PC-3 (cell line): Measurements from ENCODE around the gene TCF12. TPM values are rescaled to one million over a fixed set of nuclear protein-coding genes. Genes with fewer than 3 reads are reported as not detected.

Experiments
- ATAC-seq: fragments of 200-7000 bp; cut with Tn5 transposase; 2 replicates; pipeline ENCODE4 v1.9.1; 2020; ENCODE audit warnings: mild to moderate bottlenecking, moderate library complexity
- BruUV-seq: library from RNA; stranded (reverse); fragments of 400-500 nt; replicated peaks from 2 replicates; lab custom pipeline; 2021; lab: Mats Ljungman, UMichigan
- CTCF ChIA-PET: fragments of 300-600 bp; sonication (Branson Sonifier 250); formaldehyde crosslinking; loops from one replicate; lab custom pipeline; 2022; ENCODE audit warnings: antibody characterized with exemption; lab: Charles Lee
- POLR2A ChIA-PET: fragments of 300-600 bp; sonication (Branson Sonifier 250); formaldehyde crosslinking; loops from one replicate; lab custom pipeline; 2022; ENCODE audit warnings: antibody characterized with exemption; ENCODE audit not compliant: unreplicated experiment; lab: Charles Lee
- DNase-seq: peaks from one replicate; pipeline ENCODE4 v3.0.0-alpha.2; 2015
- H2AFZ ChIP-seq: fragments of 300-600 bp; sonication (generic); 2 replicates; pipeline ENCODE4 v1.6.0; 2016; ENCODE audit warnings: antibody characterized with exemption, low read length
- H3F3A ChIP-seq: fragments of 300-600 bp; sonication (generic); one replicate; pipeline ENCODE4 v1.6.0; 2017; ENCODE audit warnings: antibody characterized with exemption, low read length, control low read depth, mild to moderate bottlenecking; ENCODE audit not compliant: unreplicated experiment
- H3K27ac ChIP-seq: fragments of 300-600 bp; sonication (generic); 2 replicates; pipeline ENCODE4 v1.5.1; 2016; ENCODE audit warnings: mild to moderate bottlenecking, low read length
- H3K27me3 ChIP-seq: fragments of 300-600 bp; sonication (generic); 2 replicates; pipeline ENCODE4 v1.6.1; 2016; ENCODE audit warnings: low read length, mixed read lengths
- H3K36me3 ChIP-seq: fragments of 300-600 bp; sonication (generic); 2 replicates; pipeline ENCODE4 v1.6.1; 2016; ENCODE audit warnings: low read depth, mixed run types, low read length, mixed read lengths
- H3K4me1 ChIP-seq: fragments of 300-600 bp; sonication (generic); 2 replicates; pipeline ENCODE4 v1.5.1; 2016; ENCODE audit warnings: low read length; ENCODE audit not compliant: insufficient read depth
- H3K4me2 ChIP-seq: fragments of 300-600 bp; sonication (generic); 2 replicates; pipeline ENCODE4 v1.6.0; 2016; ENCODE audit warnings: low read length
- H3K4me3 ChIP-seq: fragments of 300-600 bp; sonication (generic); 2 replicates; pipeline ENCODE4 v1.5.1; 2016; ENCODE audit warnings: mild to moderate bottlenecking, low read length, mixed read lengths
- H3K79me2 ChIP-seq: fragments of 300-600 bp; sonication (generic); 2 replicates; pipeline ENCODE4 v1.6.1; 2017; ENCODE audit warnings: low read length, mixed read lengths
- H3K9ac ChIP-seq: fragments of 300-600 bp; sonication (generic); 2 replicates; pipeline ENCODE4 v1.6.0; 2016; ENCODE audit warnings: mild to moderate bottlenecking, low read length
- H3K9me2 ChIP-seq: fragments of 300-600 bp; sonication (generic); replicated peaks from 2 replicates; pipeline ENCODE4 v1.6.1; 2016; ENCODE audit warnings: mixed run types, low read length, mixed read lengths
- H3K9me3 ChIP-seq: fragments of 300-600 bp; sonication (generic); 2 replicates; pipeline ENCODE4 v1.6.1; 2016; ENCODE audit warnings: low read length, mixed read lengths
- H4K20me1 ChIP-seq: fragments of 300-600 bp; sonication (generic); 2 replicates; pipeline ENCODE4 v1.6.1; 2016; ENCODE audit warnings: low read length, mixed read lengths
- CTCF ChIP-seq: fragments of 300-600 bp; sonication (generic); conservative IDR thresholded peaks from 2 replicates; pipeline ENCODE4 v1.5.1; 2017; ENCODE audit warnings: antibody characterized with exemption, low read depth, mild to moderate bottlenecking, low read length
- EZH2 ChIP-seq: fragments of 300-600 bp; sonication (generic); IDR thresholded peaks from one replicate; pipeline ENCODE4 v1.6.1; 2017; ENCODE audit warnings: antibody characterized with exemption, mild to moderate bottlenecking, low read length; ENCODE audit not compliant: unreplicated experiment
- EZH2phosphoT487 ChIP-seq: fragments of 300-600 bp; sonication (generic); IDR thresholded peaks from 2 replicates; pipeline ENCODE4 v1.6.1; 2018; ENCODE audit warnings: mild to moderate bottlenecking, antibody characterized with exemption, low read length, borderline replicate concordance
- intact Hi-C: fragments of 100-400 bp; cut with micrococcal nuclease; formaldehyde crosslinking; loops from 2 replicates; pipeline ENCODE4 v1.9.0; 2023
- total RNA-seq: library from RNA; depleted of rRNA; stranded (reverse); fragments of >200 nt; gene quantifications from 2 replicates; pipeline ENCODE4 v1.2.3, GENCODE V29; 2014

The TCF12 gene
- total RNA-seq, 1 experiment from 2014 or later: 103 TPM

GRCh38 chr15:57035664-57036063 lies 117.2 kb downstream of the TCF12 start:
- BruUV-seq: no TSS peak
- no peaks in the 10 kb centered on the region for H3F3A ChIP-seq
- peaks cover 3% of the 10 kb centered on the region; the same call in 1 of the 2 replicates for H3K4me1 ChIP-seq
- POLR2A ChIA-PET: no interaction called here
- no peak overlapping the region for H3K27ac ChIP-seq
- H3K9ac ChIP-seq: no peak overlapping the region
- H4K20me1 ChIP-seq: no peaks in the 10 kb centered on the region
- H3K4me3 ChIP-seq: no peak overlapping the region
- H3K4me2 ChIP-seq: no peak overlapping the region
- DNase-seq (no peak), ATAC-seq (no peak)
- no peaks in the 10 kb centered on the region for H3K27me3 ChIP-seq
- no peaks in the 10 kb centered on the region for H3K9me3 ChIP-seq
- H3K79me2 ChIP-seq: peaks cover 25% of the 10 kb centered on the region
- no peaks in the 10 kb centered on the region for H3K36me3 ChIP-seq
- CTCF ChIA-PET: no interaction called here
- H3K9me2 ChIP-seq: no peaks in the 10 kb centered on the region
- intact Hi-C loops: no loop called here
- H2AFZ ChIP-seq: no peak overlapping the region
- no peak for TF ChIP-seq CTCF
- no peak for TF ChIP-seq EZH2

GRCh38 chr15:57036352-57036751 lies 117.9 kb downstream of the TCF12 start:
- Histone ChIP-seq H2AFZ (no peak overlapping the region), H3K4me1 (peaks cover 3% of the 10 kb centered on the region; the same call in 1 of the 2 replicates), H3K4me2 (no peak overlapping the region), H3K9ac (no peak overlapping the region), H4K20me1 (no peaks in the 10 kb centered on the region), H3K9me3 (no peaks in the 10 kb centered on the region), H3K27ac (no peak overlapping the region), H3K79me2 (peaks cover 18% of the 10 kb centered on the region), H3K36me3 (no peaks in the 10 kb centered on the region), H3K27me3 (no peaks in the 10 kb centered on the region), H3K4me3 (no peak overlapping the region), H3F3A (no peaks in the 10 kb centered on the region), H3K9me2 (no peaks in the 10 kb centered on the region)
- ChIA-PET CTCF (no interaction called here), POLR2A (no interaction called here)
- intact Hi-C loops: no loop called here
- BruUV-seq: no TSS peak
- TF ChIP-seq EZH2 (no peak), EZH2phosphoT487 (no peak), CTCF (no peak)
- ATAC-seq: no peak
- DNase-seq: no peak

GRCh38 chr15:57037548-57037947 lies 119.1 kb downstream of the TCF12 start:
- BruUV-seq: no TSS peak
- Histone ChIP-seq H3K4me3 (no peak overlapping the region), H3K9me3 (no peaks in the 10 kb centered on the region), H3K27me3 (no peaks in the 10 kb centered on the region), H3K9me2 (no peaks in the 10 kb centered on the region), H2AFZ (no peak overlapping the region), H3K36me3 (no peaks in the 10 kb centered on the region), H3K79me2 (peaks cover 16% of the 10 kb centered on the region), H3F3A (no peaks in the 10 kb centered on the region), H3K9ac (no peak overlapping the region), H3K27ac (no peak overlapping the region), H3K4me1 (peaks cover 3% of the 10 kb centered on the region; the same call in 1 of the 2 replicates), H3K4me2 (no peak overlapping the region), H4K20me1 (no peaks in the 10 kb centered on the region)
- intact Hi-C loops: no loop called here
- TF ChIP-seq CTCF (no peak), EZH2phosphoT487 (no peak), EZH2 (no peak)
- DNase-seq (no peak), ATAC-seq (no peak)
- POLR2A ChIA-PET: no interaction called here
- CTCF ChIA-PET: no interaction called here
